ENCODE results near the gene CPA5. TPM values are rescaled to one million over a fixed set of nuclear protein-coding genes. Genes with fewer than 3 reads are reported as not detected.

Gene CPA5
- total and polyA plus RNA-seq, 9 of the 15 experiments (the other 6 are each of a cell fraction or from before 2014, with no cell fraction given) = 0.13 to 2.4 (median 0.91) TPM

DNA sequence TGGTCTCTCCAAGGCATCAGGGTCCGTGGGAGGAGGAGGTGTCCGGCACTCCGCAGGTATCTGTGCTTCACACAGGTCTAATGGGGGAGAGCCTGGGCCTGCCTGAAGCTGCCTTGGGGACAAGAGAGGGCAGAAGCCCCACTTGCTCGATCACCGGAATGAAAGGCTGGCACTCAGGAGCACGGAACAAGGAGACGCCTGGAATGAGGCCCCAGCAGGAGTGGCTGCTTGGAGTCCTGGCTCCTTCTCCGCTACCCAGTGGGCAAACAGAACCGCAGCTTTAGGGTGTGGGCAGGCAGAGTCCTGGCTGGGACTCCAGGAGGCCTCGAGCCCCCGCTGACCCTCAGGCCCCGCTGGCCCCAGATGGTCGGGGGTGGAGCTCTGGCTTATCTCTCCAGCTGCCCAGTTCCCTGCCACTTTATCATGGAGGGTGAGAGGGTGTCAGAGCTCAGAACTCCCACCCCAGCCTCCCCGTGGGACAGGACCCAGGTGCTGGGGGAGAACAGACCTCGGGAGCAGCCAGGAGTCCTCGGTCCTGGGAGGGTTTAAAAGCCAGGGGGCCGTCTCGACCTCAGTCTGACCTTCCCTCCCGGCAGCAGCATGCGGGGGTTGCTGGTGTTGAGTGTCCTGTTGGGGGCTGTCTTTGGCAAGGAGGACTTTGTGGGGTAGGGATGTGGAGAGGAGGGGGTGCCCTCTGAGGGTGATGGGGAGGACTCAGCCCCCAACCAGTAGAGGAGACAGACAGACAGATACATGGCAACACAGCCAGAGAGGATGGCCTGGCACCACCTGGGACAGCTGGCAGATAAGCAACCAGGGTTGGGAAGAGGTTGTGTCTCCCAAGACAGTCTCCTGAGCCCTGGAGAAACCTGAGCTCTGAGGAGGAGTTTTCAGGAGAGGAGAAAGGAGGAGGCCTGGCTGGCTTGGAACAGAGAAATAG lies 35.6 kb downstream of the CPA5 start, which contains the start of gene CPA1:
Gene CPA1 (plus strand): TSS at position 574 of the 940 bp plus-strand sequence. CDS start 27 bp downstream, at position 601.
- intact Hi-C loops (cut with micrococcal nuclease) = no loop called here
- DNase-seq (ENCODE audit: extremely low read depth in 1 of 4, low spot score in 3 of 4) = no peak
- 15% methylated on average over 20 of the region's 20 CpGs for WGBS (ENCODE audit: insufficient coverage, low coverage, missing lambda C conversion rate)
- ATAC-seq = no peak; the same call in 1 of the 3 replicates
- TF ChIP-seq, protein P1, sequence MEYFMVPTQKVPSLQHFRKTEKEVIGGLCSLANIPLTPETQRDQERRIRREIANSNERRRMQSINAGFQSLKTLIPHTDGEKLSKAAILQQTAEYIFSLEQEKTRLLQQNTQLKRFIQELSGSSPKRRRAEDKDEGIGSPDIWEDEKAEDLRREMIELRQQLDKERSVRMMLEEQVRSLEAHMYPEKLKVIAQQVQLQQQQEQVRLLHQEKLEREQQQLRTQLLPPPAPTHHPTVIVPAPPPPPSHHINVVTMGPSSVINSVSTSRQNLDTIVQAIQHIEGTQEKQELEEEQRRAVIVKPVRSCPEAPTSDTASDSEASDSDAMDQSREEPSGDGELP (CRISPR knock-in tag; IDR thresholded peaks at IDR 0.05; ENCODE audit: borderline replicate concordance) = peak; percentile 27; the same call in 1 of the 2 replicates
- TF ChIP-seq, protein P2, sequence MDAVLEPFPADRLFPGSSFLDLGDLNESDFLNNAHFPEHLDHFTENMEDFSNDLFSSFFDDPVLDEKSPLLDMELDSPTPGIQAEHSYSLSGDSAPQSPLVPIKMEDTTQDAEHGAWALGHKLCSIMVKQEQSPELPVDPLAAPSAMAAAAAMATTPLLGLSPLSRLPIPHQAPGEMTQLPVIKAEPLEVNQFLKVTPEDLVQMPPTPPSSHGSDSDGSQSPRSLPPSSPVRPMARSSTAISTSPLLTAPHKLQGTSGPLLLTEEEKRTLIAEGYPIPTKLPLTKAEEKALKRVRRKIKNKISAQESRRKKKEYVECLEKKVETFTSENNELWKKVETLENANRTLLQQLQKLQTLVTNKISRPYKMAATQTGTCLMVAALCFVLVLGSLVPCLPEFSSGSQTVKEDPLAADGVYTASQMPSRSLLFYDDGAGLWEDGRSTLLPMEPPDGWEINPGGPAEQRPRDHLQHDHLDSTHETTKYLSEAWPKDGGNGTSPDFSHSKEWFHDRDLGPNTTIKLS (IDR thresholded peaks at IDR 0.05; ENCODE audit: borderline replicate concordance, low read depth) = no peak
- TF ChIP-seq CBFA2T3 (IDR thresholded peaks at IDR 0.05) = 0 out of 2 replicates have a peak, but pooled peaks have one; percentile 6
- TF ChIP-seq, protein P3, sequence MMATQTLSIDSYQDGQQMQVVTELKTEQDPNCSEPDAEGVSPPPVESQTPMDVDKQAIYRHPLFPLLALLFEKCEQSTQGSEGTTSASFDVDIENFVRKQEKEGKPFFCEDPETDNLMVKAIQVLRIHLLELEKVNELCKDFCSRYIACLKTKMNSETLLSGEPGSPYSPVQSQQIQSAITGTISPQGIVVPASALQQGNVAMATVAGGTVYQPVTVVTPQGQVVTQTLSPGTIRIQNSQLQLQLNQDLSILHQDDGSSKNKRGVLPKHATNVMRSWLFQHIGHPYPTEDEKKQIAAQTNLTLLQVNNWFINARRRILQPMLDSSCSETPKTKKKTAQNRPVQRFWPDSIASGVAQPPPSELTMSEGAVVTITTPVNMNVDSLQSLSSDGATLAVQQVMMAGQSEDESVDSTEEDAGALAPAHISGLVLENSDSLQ (IDR thresholded peaks at IDR 0.05) = no peak
- Histone ChIP-seq H3K27me3 (ENCODE audit: control insufficient read depth in 2 of 2, insufficient read depth in 2 of 2, low read length in 2 of 2) (peaks cover 5 to 35% of the 10 kb centered on the region in 2 experiments; a peak in 4 of 5 replicates), H3K36me3 (ENCODE audit: control insufficient read depth, insufficient read depth, low read length) (no peaks in the 10 kb centered on the region), H3K9me3 (replicated peaks; ENCODE audit: control insufficient read depth, insufficient read depth, low read depth, low read length) (0 out of 2 replicates have a peak, but pooled peaks cover 3% of the 10 kb centered on the region), H3K9ac (ENCODE audit: insufficient read depth in 1 of 2, low read depth in 2 of 2, low read length in 2 of 2) (peak within 1 kb of the TSS in 1 of 2 experiments; percentile 69; a peak in 2 of 4 replicates), H3K4me2 (ENCODE audit: insufficient read depth, low read length) (no peak within 1 kb of the TSS), H3K9me1 (ENCODE audit: control insufficient read depth, insufficient read depth, low read length) (no peaks in the 10 kb centered on the region), H3K4me3 (no peak within 1 kb of the TSS), H3K4me1 (replicated peaks in 1 of 2; ENCODE audit: control insufficient read depth in 2 of 2, insufficient read depth in 2 of 2, low read length in 2 of 2) (peaks cover 7 to 22% of the 10 kb centered on the region in 2 experiments; a peak in 4 of 5 replicates), H3K27ac (ENCODE audit: extremely low read depth, low read depth, low read length) (no peak within 1 kb of the TSS), H4K20me1 (replicated peaks; ENCODE audit: control insufficient read depth, insufficient read depth, low read length) (no peaks in the 10 kb centered on the region), H3K79me2 (ENCODE audit: control insufficient read depth, insufficient read depth, low read length) (no peaks in the 10 kb centered on the region), H2AFZ (ENCODE audit: low read depth, low read length) (peak within 1 kb of the TSS; percentile 78)
- CTCF ChIA-PET (ENCODE audit: low intra/inter-chr PET ratio) = no interaction called here
- no peak for FAIRE-seq
- no TSS peak for BruUV-seq (replicated peaks)
- POLR2A ChIA-PET = interaction anchor here (0.6 to 1.1 kb wide), 4 partner anchors 8 to 36 kb away, joined by 3 to 6 read pairs (median 3); partner anchors contain the start of gene CPA5
- in situ Hi-C loops (cut with MboI) = no loop called here

Measured in K562 (cell line).